GM23248 (cell line): ENCODE results near the gene MOCOS. TPM values are rescaled to one million over a fixed set of nuclear protein-coding genes. Genes with fewer than 3 reads are reported as not detected.

Experiments used
- DNase-seq: peaks from one replicate; pipeline ENCODE4 v3.0.0-alpha.2; 2015
- H2AFZ ChIP-seq: fragments of 200-600 bp; sonication (generic); 2 replicates; pipeline ENCODE4 v1.6.1; 2016; ENCODE audit warnings: antibody characterized with exemption
- H3F3A ChIP-seq: fragments of 200-600 bp; sonication (generic); 2 replicates; pipeline ENCODE4 v1.6.1; 2016; ENCODE audit warnings: mild to moderate bottlenecking, antibody characterized with exemption, mixed run types; ENCODE audit not compliant: insufficient read depth
- H3K27ac ChIP-seq: fragments of 200-600 bp; sonication (generic); 2 replicates; pipeline ENCODE4 v1.5.1; 2016; ENCODE audit warnings: mild to moderate bottlenecking
- H3K27me3 ChIP-seq: fragments of 200-600 bp; sonication (generic); replicated peaks from 2 replicates; pipeline ENCODE4 v1.6.1; 2016; ENCODE audit warnings: mild to moderate bottlenecking; ENCODE audit not compliant: insufficient read depth
- H3K36me3 ChIP-seq: fragments of 200-600 bp; sonication (generic); 2 replicates; pipeline ENCODE4 v1.6.1; 2016; ENCODE audit warnings: low read depth, mild to moderate bottlenecking
- H3K4me1 ChIP-seq: fragments of 200-600 bp; sonication (generic); 2 replicates; pipeline ENCODE4 v1.6.1; 2016; ENCODE audit warnings: mild to moderate bottlenecking; ENCODE audit not compliant: insufficient read depth
- H3K4me2 ChIP-seq: fragments of 200-600 bp; sonication (generic); one replicate; pipeline ENCODE4 v1.6.1; 2016; ENCODE audit warnings: mild to moderate bottlenecking; ENCODE audit not compliant: unreplicated experiment
- H3K4me3 ChIP-seq: fragments of 200-600 bp; sonication (generic); 2 replicates; pipeline ENCODE4 v1.5.1; 2016; ENCODE audit warnings: mild to moderate bottlenecking
- H3K79me2 ChIP-seq: fragments of 200-600 bp; sonication (generic); 2 replicates; pipeline ENCODE4 v1.6.1; 2016; ENCODE audit warnings: mild to moderate bottlenecking; ENCODE audit not compliant: insufficient read depth
- H3K9ac ChIP-seq: fragments of 200-600 bp; sonication (generic); 2 replicates; pipeline ENCODE4 v1.6.1; 2016; ENCODE audit warnings: mild to moderate bottlenecking
- H3K9me2 ChIP-seq: fragments of 200-600 bp; sonication (generic); 2 replicates; pipeline ENCODE4 v1.6.1; 2016; ENCODE audit warnings: mixed run types, mild to moderate bottlenecking, moderate library complexity; ENCODE audit not compliant: insufficient read depth
- H3K9me3 ChIP-seq: fragments of 200-600 bp; sonication (generic); one replicate; pipeline ENCODE4 v1.6.1; 2017; ENCODE audit warnings: low read depth
- H4K20me1 ChIP-seq: fragments of 200-600 bp; sonication (generic); 2 replicates; pipeline ENCODE4 v1.6.0; 2016; ENCODE audit not compliant: insufficient read depth
- EZH2 ChIP-seq: fragments of 200-600 bp; sonication (generic); IDR thresholded peaks from 2 replicates; pipeline ENCODE4 v1.6.1; 2018; ENCODE audit warnings: antibody characterized with exemption, mild to moderate bottlenecking; ENCODE audit not compliant: insufficient read depth, poor library complexity, severe bottlenecking
- EZH2phosphoT487 ChIP-seq: fragments of 200-600 bp; sonication (generic); IDR thresholded peaks from 2 replicates; pipeline ENCODE4 v1.6.1; 2018; ENCODE audit warnings: antibody characterized with exemption, moderate library complexity, mild to moderate bottlenecking, low read depth; ENCODE audit not compliant: insufficient read depth
- WGBS, 2 experiments: methylation state at CpG; one replicate each; pipeline ENCODE4 v1.1.6; 2015 to 2017; ENCODE audit warnings: low lambda C conversion rate in 2 of 2, low coverage in 1 of 2; ENCODE audit errors: missing lambda C conversion rate in 2 of 2; 5-methylcytosine and 5-hydroxymethylcytosine counted together
- in situ Hi-C: fragments of 300-500 bp; cut with MboI; formaldehyde crosslinking; loops from 2 replicates; pipeline ENCODE4 v1.15.0; 2020
- polyA plus RNA-seq: library from polyadenylated mRNA; unstranded; fragments of >200 nt; fragmentation: Nextera tagmentation; extraction: Ambion mirVana; gene quantifications from 2 replicates; pipeline ENCODE4 v1.2.1, GENCODE V29; 2016
- total RNA-seq: library from RNA; depleted of rRNA; stranded (reverse); fragments of >200 nt; shearing (Covaris generic); gene quantifications from 2 replicates; pipeline ENCODE4 v1.2.3, GENCODE V29; 2014

The MOCOS gene
- total and polyA plus RNA-seq, 2 experiments from 2014 or later: 17.9 to 23.6 TPM

DNA sequence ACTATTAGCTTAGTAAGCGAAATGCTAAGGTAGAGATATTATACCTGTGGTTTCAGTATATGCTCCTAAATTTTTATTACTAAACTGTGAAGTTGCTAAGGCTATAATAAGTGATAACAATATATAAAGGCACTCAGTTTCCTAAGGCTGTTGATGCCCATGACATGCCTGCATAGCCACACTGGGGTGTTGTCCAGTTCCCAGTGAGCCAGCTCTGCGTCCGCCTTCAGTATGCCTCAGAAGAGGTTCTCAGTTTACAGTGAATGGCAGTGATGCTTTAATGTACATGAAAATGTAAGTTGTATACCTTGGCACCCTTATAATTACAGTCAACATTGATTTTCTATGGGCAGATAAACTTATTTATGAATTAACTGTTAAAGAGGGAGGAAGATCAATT lies 117.4 kb downstream of the MOCOS start:
- WGBS, 2 experiments: 95 to 97% methylated on average over 3 of the region's 3 CpGs
- Histone ChIP-seq H3K36me3 (no peaks in the 10 kb centered on the region), H3K4me2 (no peak overlapping the region), H4K20me1 (no peaks in the 10 kb centered on the region), H3K4me3 (no peak overlapping the region), H3K9ac (no peak overlapping the region), H3K27me3 (no peaks in the 10 kb centered on the region), H3F3A (peaks cover 27% of the 10 kb centered on the region), H3K9me3 (no peaks in the 10 kb centered on the region), H3K9me2 (no peaks in the 10 kb centered on the region), H3K27ac (no peak overlapping the region), H3K79me2 (peaks cover 79% of the 10 kb centered on the region), H2AFZ (no peak overlapping the region), H3K4me1 (peaks cover 31% of the 10 kb centered on the region)
- TF ChIP-seq EZH2phosphoT487 (no peak), EZH2 (no peak)
- DNase-seq: no peak
- in situ Hi-C loops: loop anchor here (10.0 kb wide), 1 partner anchor 270 kb away; no protein-coding TSS in a partner anchor

DNA sequence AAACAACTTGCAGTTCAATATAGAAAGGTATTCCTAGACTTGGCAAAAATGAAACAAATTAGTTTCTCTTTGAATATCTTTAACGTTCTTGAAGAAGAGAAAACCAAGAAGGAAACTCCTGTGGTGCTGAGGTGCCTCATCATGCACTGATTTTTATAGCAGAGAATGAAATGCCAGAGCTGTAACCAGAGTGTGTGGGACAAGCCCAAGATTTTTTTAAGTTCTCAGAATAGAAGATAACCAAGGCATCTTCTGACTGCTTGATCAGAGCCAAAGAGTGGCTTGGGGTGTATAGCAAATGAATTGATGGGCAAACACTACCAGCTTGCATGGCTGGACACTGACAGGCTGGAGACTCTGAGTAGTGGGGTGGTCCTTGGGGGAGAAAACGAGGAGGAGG lies 118.1 kb downstream of the MOCOS start:
- Histone ChIP-seq H3K9me3 (no peaks in the 10 kb centered on the region), H3K27me3 (no peaks in the 10 kb centered on the region), H3K4me3 (no peak overlapping the region), H4K20me1 (no peaks in the 10 kb centered on the region), H2AFZ (no peak overlapping the region), H3F3A (peaks cover 34% of the 10 kb centered on the region), H3K4me2 (no peak overlapping the region), H3K9ac (no peak overlapping the region), H3K36me3 (no peaks in the 10 kb centered on the region), H3K27ac (no peak overlapping the region), H3K79me2 (peaks cover 72% of the 10 kb centered on the region), H3K4me1 (peaks cover 38% of the 10 kb centered on the region), H3K9me2 (no peaks in the 10 kb centered on the region)
- no peak for DNase-seq
- in situ Hi-C loops: loop anchor here (10.0 kb wide), 1 partner anchor 269 kb away; no protein-coding TSS in a partner anchor
- TF ChIP-seq EZH2phosphoT487: no peak
- TF ChIP-seq EZH2: no peak
- 84 to 92% methylated on average over 2 of the region's 2 CpGs for WGBS, 2 experiments

DNA sequence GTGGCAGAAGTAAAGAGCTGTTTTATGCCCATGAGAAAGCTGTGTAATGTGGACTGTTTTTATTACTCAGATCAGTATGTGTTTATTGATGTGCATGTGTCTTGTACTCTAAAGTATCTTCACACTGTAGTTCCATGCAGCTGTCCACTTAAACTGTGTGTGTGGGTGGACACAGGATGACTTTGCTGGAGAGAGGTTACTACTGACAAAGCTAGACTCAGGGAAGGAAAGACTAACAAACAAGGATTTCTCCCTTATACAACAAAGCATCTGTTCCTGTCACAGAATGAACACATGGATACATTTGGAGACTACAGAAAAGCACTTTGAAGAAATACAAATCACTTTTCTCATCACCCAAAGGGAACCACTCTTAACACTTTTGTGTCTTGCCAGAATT lies 120.2 kb downstream of the MOCOS start:
- Histone ChIP-seq H3K27me3 (no peaks in the 10 kb centered on the region), H3F3A (peaks cover 34% of the 10 kb centered on the region), H4K20me1 (no peaks in the 10 kb centered on the region), H3K9ac (no peak overlapping the region), H2AFZ (no peak overlapping the region), H3K4me2 (peak overlapping the region; percentile 5), H3K27ac (no peak overlapping the region), H3K9me3 (no peaks in the 10 kb centered on the region), H3K36me3 (no peaks in the 10 kb centered on the region), H3K4me1 (peaks cover 40% of the 10 kb centered on the region), H3K9me2 (no peaks in the 10 kb centered on the region), H3K79me2 (peaks cover 66% of the 10 kb centered on the region), H3K4me3 (no peak overlapping the region)
- no peak for TF ChIP-seq EZH2
- in situ Hi-C loops: loop anchor here (10.0 kb wide), 1 partner anchor 267 kb away; no protein-coding TSS in a partner anchor
- peak; percentile 62 for DNase-seq

DNA sequence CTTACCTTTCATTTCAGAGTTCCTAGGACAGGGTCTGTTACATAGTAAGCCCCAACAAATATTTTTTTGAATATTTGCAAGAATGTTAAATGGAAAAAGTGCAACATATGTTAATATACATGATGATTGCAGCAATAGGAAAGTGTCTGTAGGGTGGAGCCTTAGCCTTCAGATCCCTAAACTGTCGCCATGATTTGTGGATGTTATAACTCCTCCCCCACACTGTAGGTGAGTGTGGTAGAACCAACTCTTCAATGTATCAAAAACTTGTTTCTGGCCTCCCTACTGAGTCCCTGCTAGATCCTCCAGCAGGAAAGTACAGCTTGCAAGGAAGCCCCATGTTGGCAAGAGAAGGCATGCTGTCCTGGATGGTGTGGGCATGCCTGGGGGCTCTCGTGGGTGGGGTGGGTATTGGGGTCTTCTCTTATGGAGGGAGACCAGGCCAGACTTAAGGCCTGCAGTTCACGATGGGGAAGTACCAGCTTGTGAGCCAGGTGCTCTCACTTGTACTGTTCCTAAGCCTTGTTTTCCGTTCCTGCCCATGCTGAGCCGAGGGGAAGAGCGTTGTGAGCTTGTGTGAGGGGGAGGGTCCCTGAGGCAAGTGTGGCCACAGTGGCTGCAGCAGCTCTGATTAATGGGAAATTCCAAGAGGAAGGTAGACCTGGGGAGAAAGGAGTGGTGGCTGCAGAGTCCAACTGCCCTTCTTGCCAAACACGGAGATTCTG lies 121.6 kb downstream of the MOCOS start:
- Histone ChIP-seq H3K9me3 (no peaks in the 10 kb centered on the region), H3K9ac (peak overlapping the region; percentile 26; the same call in 1 of the 2 replicates), H3K4me2 (peak overlapping the region; percentile 65), H3K4me1 (peaks cover 48% of the 10 kb centered on the region), H3K9me2 (no peaks in the 10 kb centered on the region), H3F3A (peaks cover 34% of the 10 kb centered on the region), H2AFZ (no peak overlapping the region), H4K20me1 (no peaks in the 10 kb centered on the region), H3K36me3 (no peaks in the 10 kb centered on the region), H3K27me3 (no peaks in the 10 kb centered on the region), H3K79me2 (peaks cover 67% of the 10 kb centered on the region), H3K4me3 (0 out of 2 replicates have a peak overlapping the region, but pooled peaks have one; percentile 18), H3K27ac (peak overlapping the region; percentile 97)
- no peak for DNase-seq
- in situ Hi-C loops: loop anchor here (10.0 kb wide), 1 partner anchor 266 kb away; no protein-coding TSS in a partner anchor
- WGBS, 2 experiments: 81 to 83% methylated on average over 7 of the region's 7 CpGs
- TF ChIP-seq EZH2phosphoT487 (no peak), EZH2 (no peak)
